ENCODE measurements around the gene COBL. TPM values are rescaled to one million over a fixed set of nuclear protein-coding genes. Genes with fewer than 3 reads are reported as not detected.
A peak's percentile ranks its signal among the peaks of the same experiment; 100 is the strongest.

COBL gene
- total RNA-seq, 2 experiments from 2014 or later, result not detected

- H3K4me3 Mint-ChIP-seq, result no peak overlapping the region
- peaks cover 17% of the 10 kb centered on the region for H3K4me1 Mint-ChIP-seq (ENCODE audit: low read depth)
- intact Hi-C loops (cut with micrococcal nuclease), result loop anchor here (5.0 kb wide), 2 partner anchors 361 to 531 kb away; partner anchors contain the start of gene GRB10
- H3K27me3 Mint-ChIP-seq, result peaks cover 5% of the 10 kb centered on the region
- H3K27ac Mint-ChIP-seq, result no peak overlapping the region
- no peaks in the 10 kb centered on the region for H3K36me3 Mint-ChIP-seq
- ChIA-PET CTCF (interaction anchor here (0.8 to 5.5 kb wide), 6 partner anchors 10 to 675 kb away, joined by 3 to 86 read pairs (median 20); no protein-coding TSS in a partner anchor), POLR2A (no interaction called here)
- peaks cover 10% of the 10 kb centered on the region for H3K9me3 Mint-ChIP-seq
- DNase-seq, result no peak
Observed at GRCh38 chr7:51142741-51143385, 173.7 kb downstream of the COBL start.

DNA sequence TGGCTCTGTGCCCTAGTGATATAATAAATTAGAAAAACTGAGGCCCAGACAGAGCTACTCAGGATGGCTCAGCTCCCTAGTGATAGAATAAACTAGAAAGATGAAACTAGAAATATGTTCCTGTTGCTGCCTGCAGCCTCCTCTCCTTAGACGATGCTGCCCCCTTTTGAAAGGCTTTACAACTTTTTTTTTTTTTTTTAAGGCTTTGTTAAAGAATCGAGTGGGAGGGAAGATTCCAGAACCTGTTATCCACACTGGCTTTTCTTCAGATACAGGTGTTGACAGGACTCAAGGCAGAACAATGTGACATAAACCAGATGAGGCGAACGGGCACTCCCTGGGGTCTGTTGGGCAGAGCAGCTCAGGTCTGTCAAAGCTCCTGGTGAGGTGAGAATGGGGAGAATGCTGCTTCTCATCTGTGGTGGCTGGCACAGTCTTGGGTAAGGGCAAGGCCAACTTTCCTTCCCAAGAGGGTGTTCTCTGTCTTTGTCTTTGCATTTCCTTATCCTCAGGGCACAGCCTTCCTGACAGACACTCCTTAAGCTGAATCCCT, 175.1 kb downstream of the COBL start:
- H3K27ac Mint-ChIP-seq, result no peak overlapping the region
- ChIA-PET POLR2A (interaction anchor here (0.6 to 0.7 kb wide), 3 partner anchors 22 to 769 kb away, joined by 3 to 5 read pairs (median 4); no protein-coding TSS in a partner anchor), CTCF (interaction anchor here (0.6 to 5.5 kb wide), 40 partner anchors 8 to 1053 kb away, joined by 3 to 86 read pairs (median 4); partner anchors contain the start of gene ZPBP)
- peak; percentile 27 for DNase-seq
- intact Hi-C loops (cut with micrococcal nuclease), result loop anchor here (1.0 to 5.0 kb wide), 6 partner anchors 18 to 673 kb away; partner anchors contain the start of gene GRB10
- H3K36me3 Mint-ChIP-seq, result no peaks in the 10 kb centered on the region
- H3K27me3 Mint-ChIP-seq, result peaks cover 5% of the 10 kb centered on the region
- no peak overlapping the region for H3K4me3 Mint-ChIP-seq
- H3K4me1 Mint-ChIP-seq (ENCODE audit: low read depth), result peaks cover 17% of the 10 kb centered on the region
- H3K9me3 Mint-ChIP-seq, result peaks cover 2% of the 10 kb centered on the region

- H3K4me1 Mint-ChIP-seq (ENCODE audit: low read depth), result peaks cover 17% of the 10 kb centered on the region
- no peak overlapping the region for H3K27ac Mint-ChIP-seq
- H3K27me3 Mint-ChIP-seq, result peaks cover 5% of the 10 kb centered on the region
- H3K4me3 Mint-ChIP-seq, result no peak overlapping the region
- no peaks in the 10 kb centered on the region for H3K9me3 Mint-ChIP-seq
- no peak for DNase-seq
- ChIA-PET POLR2A (interaction anchor here (0.6 kb wide), 1 partner anchor 768 kb away, joined by 5 read pairs; no protein-coding TSS in a partner anchor), CTCF (interaction anchor here (0.6 to 5.5 kb wide), 40 partner anchors 9 to 1052 kb away, joined by 3 to 86 read pairs (median 4); partner anchors contain the start of gene ZPBP)
- intact Hi-C loops (cut with micrococcal nuclease), result loop anchor here (1.0 to 5.0 kb wide), 6 partner anchors 17 to 672 kb away; partner anchors contain the start of gene GRB10
- no peaks in the 10 kb centered on the region for H3K36me3 Mint-ChIP-seq
Observed at GRCh38 chr7:51140199-51141164, 176.1 kb downstream of the COBL start.

DNA sequence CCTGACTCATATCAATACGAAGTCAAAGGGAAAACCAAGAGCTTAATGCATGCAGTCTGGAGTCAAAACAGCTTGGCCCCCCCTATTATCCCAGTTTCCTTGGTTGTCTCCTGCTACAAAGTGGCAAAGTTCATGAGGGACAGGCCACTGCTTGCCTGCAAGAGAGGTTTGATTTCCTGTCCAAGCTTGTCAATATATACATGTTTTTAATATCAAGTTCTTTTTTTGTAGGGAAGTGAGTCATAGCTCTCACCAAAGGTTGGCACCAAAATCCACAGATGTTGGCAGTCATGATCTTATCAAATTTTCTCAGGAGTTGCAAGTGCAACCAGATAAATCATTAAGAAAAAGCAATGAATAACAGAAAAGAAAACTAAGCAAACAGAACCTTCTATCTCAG, 176.8 kb downstream of the COBL start:
- Mint-ChIP-seq H3K27me3 (peaks cover 5% of the 10 kb centered on the region), H3K4me3 (no peak overlapping the region), H3K9me3 (no peaks in the 10 kb centered on the region), H3K4me1 (ENCODE audit: low read depth) (peaks cover 17% of the 10 kb centered on the region), H3K27ac (no peak overlapping the region), H3K36me3 (no peaks in the 10 kb centered on the region)
- ChIA-PET POLR2A (no interaction called here), CTCF (interaction anchor here (1.0 to 5.5 kb wide), 8 partner anchors 16 to 1047 kb away, joined by 3 to 86 read pairs (median 12); partner anchors contain the start of gene ZPBP)
- intact Hi-C loops (cut with micrococcal nuclease), result loop anchor here (2.0 to 5.0 kb wide), 3 partner anchors 79 to 527 kb away; partner anchors contain the start of gene GRB10
- no peak for DNase-seq

GRCh38 chr7:51138123-51139085, 178.2 kb downstream of the COBL start:
- no peak overlapping the region for H3K4me3 Mint-ChIP-seq
- H3K27me3 Mint-ChIP-seq, result peaks cover 5% of the 10 kb centered on the region
- H3K9me3 Mint-ChIP-seq, result no peaks in the 10 kb centered on the region
- peaks cover 17% of the 10 kb centered on the region for H3K4me1 Mint-ChIP-seq (ENCODE audit: low read depth)
- intact Hi-C loops (cut with micrococcal nuclease), result no loop called here
- ChIA-PET POLR2A (no interaction called here), CTCF (interaction anchor here (0.7 to 4.2 kb wide), 3 partner anchors 11 to 24 kb away, joined by 3 to 19 read pairs (median 4); no protein-coding TSS in a partner anchor)
- no peak for DNase-seq
- H3K36me3 Mint-ChIP-seq, result no peaks in the 10 kb centered on the region
- no peak overlapping the region for H3K27ac Mint-ChIP-seq

GRCh38 chr7:51135576-51135975, 181.0 kb downstream of the COBL start:
- Mint-ChIP-seq H3K36me3 (no peaks in the 10 kb centered on the region), H3K4me3 (no peak overlapping the region), H3K4me1 (ENCODE audit: low read depth) (peaks cover 14% of the 10 kb centered on the region), H3K27ac (no peak overlapping the region), H3K27me3 (peaks cover 2% of the 10 kb centered on the region), H3K9me3 (no peaks in the 10 kb centered on the region)
- DNase-seq, result no peak
- ChIA-PET POLR2A (no interaction called here), CTCF (interaction anchor here (4.2 kb wide), 1 partner anchor 25 kb away, joined by 19 read pairs; no protein-coding TSS in a partner anchor)
- intact Hi-C loops (cut with micrococcal nuclease), result no loop called here

DNA sequence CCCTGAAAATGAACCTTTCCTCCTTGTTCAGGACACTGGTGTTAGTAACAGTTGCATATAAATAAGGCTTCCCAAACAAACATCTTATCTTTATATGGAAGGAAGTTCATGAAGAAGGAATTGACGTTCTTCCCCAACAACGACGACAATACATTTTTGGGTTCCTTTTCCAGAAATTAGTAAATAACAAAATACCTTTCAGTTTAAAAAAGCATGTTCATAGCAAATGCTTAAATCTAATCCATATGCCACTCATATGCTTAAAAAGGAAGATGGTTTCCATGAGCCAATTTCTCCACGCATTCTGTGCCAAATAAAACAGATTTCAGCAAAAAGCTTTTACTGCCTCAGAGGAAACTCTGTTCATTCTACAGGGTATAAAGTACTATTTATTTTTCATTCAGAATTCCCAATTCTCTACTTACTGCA, 182.6 kb downstream of the COBL start:
- intact Hi-C loops (cut with micrococcal nuclease), result no loop called here
- CTCF ChIA-PET, result interaction anchor here (1.2 to 4.2 kb wide), 2 partner anchors 27 to 29 kb away, joined by 3 to 19 read pairs; no protein-coding TSS in a partner anchor
- no peak for DNase-seq

DNA sequence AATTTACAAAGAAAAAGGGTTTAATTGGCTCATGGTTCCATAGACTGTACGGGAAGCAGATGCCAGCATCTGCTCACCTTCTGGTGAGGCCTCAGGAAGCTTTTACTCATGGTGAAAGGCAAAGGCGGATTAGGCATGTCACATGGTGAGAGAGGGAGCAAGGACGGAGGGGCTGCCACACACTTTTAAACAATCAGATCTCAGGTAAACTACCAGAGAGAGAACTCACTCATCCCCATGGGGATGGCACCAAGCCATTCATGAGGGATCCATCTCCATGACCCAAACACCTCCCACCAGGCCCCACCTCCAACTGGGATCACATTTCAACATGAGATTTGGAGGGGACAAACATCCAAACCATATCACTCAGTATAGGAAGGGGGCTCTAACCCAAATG, 183.9 kb downstream of the COBL start:
- no peaks in the 10 kb centered on the region for H3K9me3 Mint-ChIP-seq
- intact Hi-C loops (cut with micrococcal nuclease), result no loop called here
- no peak overlapping the region for H3K4me3 Mint-ChIP-seq
- POLR2A ChIA-PET, result no interaction called here
- no peaks in the 10 kb centered on the region for H3K4me1 Mint-ChIP-seq (ENCODE audit: low read depth)
- no peak overlapping the region for H3K27ac Mint-ChIP-seq
- CTCF ChIA-PET, result interaction anchor here (0.6 kb wide), 1 partner anchor 238 kb away, joined by 3 read pairs; no protein-coding TSS in a partner anchor
- no peak for DNase-seq
- H3K27me3 Mint-ChIP-seq, result no peaks in the 10 kb centered on the region
- H3K36me3 Mint-ChIP-seq, result no peaks in the 10 kb centered on the region

More for the DNA sequence above, 182.6 kb downstream of the COBL start:
- H3K4me1 Mint-ChIP-seq (ENCODE audit: low read depth), result no peaks in the 10 kb centered on the region
- H3K27me3 Mint-ChIP-seq, result peaks cover 2% of the 10 kb centered on the region
- no peak overlapping the region for H3K27ac Mint-ChIP-seq
- H3K4me3 Mint-ChIP-seq, result no peak overlapping the region
- H3K36me3 Mint-ChIP-seq, result no peaks in the 10 kb centered on the region
- no peaks in the 10 kb centered on the region for H3K9me3 Mint-ChIP-seq
- POLR2A ChIA-PET, result no interaction called here

- peaks cover 1% of the 10 kb centered on the region for H3K27me3 Mint-ChIP-seq
- H3K36me3 Mint-ChIP-seq, result no peaks in the 10 kb centered on the region
- intact Hi-C loops (cut with micrococcal nuclease), result loop anchor here (10.0 kb wide), 1 partner anchor 765 kb away; no protein-coding TSS in a partner anchor
- no peak overlapping the region for H3K4me3 Mint-ChIP-seq
- DNase-seq, result no peak
- ChIA-PET POLR2A (no interaction called here), CTCF (interaction anchor here (1.1 kb wide), 1 partner anchor 11 kb away, joined by 4 read pairs; no protein-coding TSS in a partner anchor)
- no peaks in the 10 kb centered on the region for H3K4me1 Mint-ChIP-seq (ENCODE audit: low read depth)
- H3K27ac Mint-ChIP-seq, result no peak overlapping the region
- no peaks in the 10 kb centered on the region for H3K9me3 Mint-ChIP-seq
Observed at GRCh38 chr7:51129527-51130472, 186.8 kb downstream of the COBL start.
